ENCODE results near the gene CUL4A.
"Not testable (repeated sequence)": the region's sequence is repeated elsewhere in the genome, so short reads cannot be mapped to it uniquely, and the experiment has no call there.

DNA sequence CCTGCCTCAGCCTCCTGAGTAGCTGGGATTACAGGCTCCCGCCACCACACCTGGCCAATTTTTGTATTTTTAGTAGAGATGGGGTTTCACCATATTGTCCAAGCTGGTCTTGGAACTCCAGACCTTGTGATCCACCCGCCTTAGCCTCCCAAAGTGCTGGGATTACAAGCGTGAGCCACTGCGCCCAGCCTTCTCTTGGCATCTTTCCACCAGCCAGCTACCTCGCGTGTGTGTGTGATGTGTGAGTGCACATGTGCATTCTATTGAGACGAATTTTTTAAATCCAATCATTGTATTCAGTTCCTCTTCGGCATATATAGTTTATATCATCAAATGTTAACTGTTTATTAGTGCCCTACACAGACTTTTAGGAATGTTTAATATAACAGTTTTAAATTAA, 32.2 kb downstream of the CUL4A start:
- TF ChIP-seq CTCF, POLR2A (IDR thresholded peaks at IDR 0.05): not testable (repeated sequence)
